ENCODE measurements around the gene UBE4B. TPM values are rescaled to one million over a fixed set of nuclear protein-coding genes. Genes with fewer than 3 reads are reported as not detected.

The UBE4B gene
- total and polyA plus RNA-seq, 2 of the 4 experiments (the other 2 are of a cell fraction): 26.5 to 39.3 TPM

- DNase-seq: no peak
- Histone ChIP-seq H4K91ac (ENCODE audit: insufficient read depth, low read depth, low read length) (no peak overlapping the region), H2AK5ac (ENCODE audit: low read depth, low read length) (no peak overlapping the region), H3K14ac (replicated peaks; ENCODE audit: low read depth, low read length) (no peak overlapping the region), H3K4me2 (ENCODE audit: low read depth, low read length) (peak overlapping the region; percentile 58), H3K79me1 (ENCODE audit: low read depth in 1 of 2, low read length in 2 of 2) (peaks cover 0 to 60% of the 10 kb centered on the region in 2 experiments; a peak in 2 of 4 replicates), H3K9me1 (ENCODE audit: insufficient read depth, low read length) (peaks cover 20% of the 10 kb centered on the region), H3K4me3 (ENCODE audit: insufficient read depth, low read depth, low read length) (no peak overlapping the region), H3K4ac (ENCODE audit: low read depth, low read length) (no peak overlapping the region), H3K18ac (ENCODE audit: low read depth, low read length) (no peak overlapping the region), H2BK15ac (ENCODE audit: low read depth, low read length) (no peak overlapping the region), H3K56ac (ENCODE audit: extremely low read depth, insufficient read depth, low read length) (no peak overlapping the region), H3K36me3 (ENCODE audit: control insufficient read depth, insufficient read depth, low read length) (no peaks in the 10 kb centered on the region), H3K27ac (ENCODE audit: insufficient read depth, low read length) (peak overlapping the region; percentile 5; the same call in 1 of the 2 replicates), H3K27me3 (ENCODE audit: control insufficient read depth, insufficient read depth, low read length) (no peaks in the 10 kb centered on the region), H4K20me1 (ENCODE audit: insufficient read depth, low read length) (peaks cover 75% of the 10 kb centered on the region), H4K5ac (ENCODE audit: low read depth, low read length) (no peak overlapping the region), H4K8ac (ENCODE audit: low read depth in 2 of 2, low read length in 2 of 2) (no peak overlapping the region), H2BK20ac (ENCODE audit: low read depth, low read length) (no peak overlapping the region), H2AK9ac (replicated peaks; ENCODE audit: low read depth, low read length, poor library complexity) (no peak overlapping the region), H3K4me1 (ENCODE audit: control insufficient read depth, insufficient read depth, low read length) (peaks cover 15% of the 10 kb centered on the region), H3K23ac (ENCODE audit: low read depth, low read length) (no peak overlapping the region), H2BK120ac (ENCODE audit: low read depth, low read length) (no peak overlapping the region), H3K9me3 (ENCODE audit: control insufficient read depth, insufficient read depth, low read length) (no peaks in the 10 kb centered on the region), H2BK5ac (ENCODE audit: low read depth, low read length, poor library complexity, severe bottlenecking) (no peak overlapping the region), H3K9ac (ENCODE audit: low read depth, low read length) (no peak overlapping the region), H2AFZ (replicated peaks; ENCODE audit: low read length, poor library complexity) (no peak overlapping the region)
- ATAC-seq (ENCODE audit: low read depth): peak; percentile 45
- no CpG with 5 or more reads among the region's 5 CpGs for WGBS, 2 experiments (ENCODE audit: extremely low coverage in 2 of 2, insufficient read length in 1 of 2)
- ChIA-PET CTCF (interaction anchor here (1.2 kb wide), 1 partner anchor 8 kb away, joined by 4 read pairs; the partner anchor contains the start of gene KIF1B), POLR2A (ENCODE audit: unreplicated experiment) (no interaction called here)
- in situ Hi-C loops (cut with MboI; ENCODE audit: low sequenced_read_pairs): no loop called here
- intact Hi-C loops (cut with micrococcal nuclease): no loop called here
- dilution Hi-C loops (cut with HindIII; ENCODE audit: low sequenced_read_pairs, unreplicated experiment): no loop called here
- TF ChIP-seq CTCF (conservative IDR thresholded peaks at IDR 0.05; ENCODE audit: low read depth, low read length) (no peak), ELK1 (IDR thresholded peaks at IDR 0.05; ENCODE audit: borderline replicate concordance, low read depth, low read length) (no peak), MAFK (IDR thresholded peaks at IDR 0.05; ENCODE audit: low read depth, low read length) (no peak), FOS (IDR thresholded peaks at IDR 0.05; ENCODE audit: low read depth, low read length) (no peak), BHLHE40 (IDR thresholded peaks at IDR 0.05; ENCODE audit: low read depth, low read length) (peak; percentile 14; the same call in 1 of the 2 replicates)
- no TSS peak for BruUV-seq (replicated peaks)
Measured at GRCh38 chr1:10217748-10218441, 185.1 kb downstream of the UBE4B start.
